ENCODE data around the gene RMRP.

The RMRP gene

GRCh38 chr9:35657546-35658136, at the start of gene RMRP:
Gene RMRP (minus strand): TSS chr9:35658019.
- peak; percentile 92 to 95 for DNase-seq

DNA sequence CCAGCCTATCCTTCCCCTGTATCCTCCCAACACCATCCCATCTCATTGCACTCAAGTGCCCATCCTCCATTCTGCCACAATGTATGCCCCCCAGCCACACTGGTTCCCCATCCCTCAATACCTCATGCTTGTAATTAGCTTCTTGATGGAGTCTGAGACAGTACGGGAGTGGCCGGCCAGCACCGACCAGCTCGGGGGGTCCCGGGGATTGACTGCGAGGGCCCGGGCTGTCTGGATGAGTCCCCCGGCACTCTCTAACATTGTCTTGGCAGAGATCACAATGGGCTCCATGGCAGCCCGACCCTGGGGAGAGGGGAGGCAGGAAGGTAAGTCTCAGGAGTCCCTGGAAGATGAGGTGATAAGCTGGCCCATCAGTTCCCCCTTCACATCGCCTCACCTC, 49.1 kb upstream of the RMRP start:
- DNase-seq: no peak

- no peak for DNase-seq
These were observed 48.1 kb upstream of the RMRP start for GRCh38 chr9:35705836-35706430.

DNA sequence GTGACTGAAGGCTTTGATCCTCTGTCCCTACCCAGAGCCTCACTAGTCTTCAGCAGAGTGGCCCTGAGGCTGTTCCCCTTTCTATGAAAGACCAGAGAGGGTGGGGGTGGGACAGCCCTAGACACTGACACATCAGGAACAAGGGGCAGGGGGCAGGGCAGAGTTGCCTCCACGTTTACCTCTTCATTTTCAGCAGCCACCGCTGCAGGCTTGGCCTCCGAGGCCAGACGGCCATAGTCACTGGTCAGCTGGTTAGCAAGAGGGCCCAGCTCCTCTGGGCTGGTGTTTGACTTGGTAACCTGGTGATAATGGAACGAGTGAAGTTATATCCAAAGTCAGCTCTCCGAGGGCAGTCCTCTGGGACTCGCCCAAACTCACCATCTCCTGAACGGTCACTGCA, 47.6 kb upstream of the RMRP start:
- no peak for DNase-seq

- DNase-seq: no peak
These were observed 46.3 kb upstream of the RMRP start for GRCh38 chr9:35703906-35704672.

DNA sequence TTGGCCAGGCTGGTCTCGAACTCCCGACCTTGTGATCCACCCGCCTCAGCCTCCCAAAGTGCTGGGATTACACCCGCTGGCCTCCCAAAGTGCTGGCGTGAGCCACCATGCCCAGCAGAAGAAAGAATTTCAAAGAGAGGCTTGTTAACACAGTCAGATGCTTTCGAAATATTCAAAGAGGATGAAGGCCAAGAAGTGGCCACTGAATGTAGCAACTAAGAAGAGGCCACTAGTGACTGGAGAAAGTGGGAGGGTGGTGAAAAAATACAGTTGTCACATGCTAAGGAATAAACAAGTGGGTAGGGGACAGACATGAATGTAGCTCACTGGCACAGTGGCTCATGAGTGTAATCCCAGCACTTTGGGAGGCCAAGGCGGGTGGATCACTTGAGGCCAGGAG, 44.9 kb upstream of the RMRP start:
- no peak for DNase-seq

- no peak for DNase-seq
These were observed 43.1 kb upstream of the RMRP start for GRCh38 chr9:35700942-35701341.

DNA sequence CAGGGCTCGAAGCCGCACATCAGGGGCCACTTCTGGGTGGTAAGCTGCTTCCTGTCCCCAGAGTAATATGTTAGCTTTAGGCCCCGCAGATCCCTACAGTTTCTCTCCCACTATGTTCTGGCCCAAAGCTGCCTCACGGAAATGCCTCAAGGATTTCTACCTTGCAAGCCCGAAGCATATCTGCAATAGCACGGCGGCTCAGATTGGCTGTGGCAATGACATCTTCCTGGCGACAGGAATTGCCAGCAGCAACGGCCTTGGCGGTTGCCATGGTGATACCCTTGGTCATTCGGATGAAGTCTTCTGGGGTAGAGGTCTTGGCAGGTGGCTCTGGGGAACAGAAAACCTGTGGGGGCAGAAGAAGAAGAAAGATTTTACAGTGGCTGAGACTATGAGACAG, 42.2 kb upstream of the RMRP start:
- no peak for DNase-seq

- DNase-seq: no peak
These were observed 40.4 kb upstream of the RMRP start for GRCh38 chr9:35698231-35698630.

- DNase-seq: no peak
These were observed 39.7 kb upstream of the RMRP start for GRCh38 chr9:35697486-35697885.

- DNase-seq: peak; percentile 46 to 54
These were observed 38.8 kb upstream of the RMRP start for GRCh38 chr9:35696520-35697215.

GRCh38 chr9:35695943-35696401, 38.2 kb upstream of the RMRP start:
- DNase-seq: no peak

DNA sequence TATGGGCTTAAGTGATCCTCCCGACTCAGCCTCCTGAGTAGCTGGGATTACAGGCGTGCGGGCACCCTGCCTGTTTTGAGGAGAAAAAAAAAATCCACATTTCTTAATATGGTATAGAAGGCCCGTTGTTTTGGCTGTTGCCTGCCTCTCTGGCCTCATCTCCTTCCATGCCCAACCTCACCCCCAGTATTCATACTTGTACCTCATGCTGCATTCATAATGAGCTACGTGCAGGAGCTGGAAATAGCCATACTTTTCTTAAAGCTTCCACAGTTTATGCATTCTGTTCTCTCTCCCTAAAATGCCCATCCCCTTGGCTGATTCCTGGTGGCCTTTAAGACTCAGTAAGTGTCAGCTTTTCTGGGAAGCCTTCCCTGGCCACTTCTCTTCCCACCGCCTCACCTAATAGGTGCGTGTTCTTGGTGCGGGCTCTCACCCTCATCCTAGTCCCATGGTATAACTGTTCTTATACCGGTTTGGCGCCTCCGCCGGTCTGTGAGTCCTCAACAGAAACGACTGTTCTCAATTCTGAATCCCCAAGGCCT, 34.0 kb upstream of the RMRP start:
- no peak for DNase-seq

- no peak for DNase-seq
These were observed 33.5 kb upstream of the RMRP start for GRCh38 chr9:35691334-35691650.

- peak; percentile 15 to 36 for DNase-seq
These were observed 33.0 kb upstream of the RMRP start for GRCh38 chr9:35690614-35691333.

DNA sequence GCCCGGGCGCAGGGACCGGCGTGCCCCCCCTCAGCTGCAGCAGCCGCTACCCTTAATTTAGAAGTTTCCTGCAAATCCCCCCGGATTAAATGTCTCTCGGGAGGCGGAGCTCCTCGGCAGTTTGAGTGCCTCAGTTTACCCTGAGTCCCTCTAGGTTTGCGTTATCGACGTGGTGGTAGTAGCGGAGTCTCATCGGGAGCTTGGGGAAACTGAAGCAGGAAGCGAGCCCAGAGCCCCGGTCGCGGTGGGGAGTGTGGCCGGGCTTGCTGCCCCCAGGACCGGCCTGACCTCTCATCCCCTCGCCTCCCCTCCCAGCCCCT, 32.4 kb upstream of the RMRP start:
- DNase-seq: no peak

- DNase-seq: no peak
These were observed 31.9 kb upstream of the RMRP start, which contains the start of gene TPM2 for GRCh38 chr9:35689542-35690293. Gene TPM2 (minus strand): TSS chr9:35689925. CDS start chr9:35689817, 108 bp downstream.

GRCh38 chr9:35688558-35689541, 31.0 kb upstream of the RMRP start:
- DNase-seq: no peak

DNA sequence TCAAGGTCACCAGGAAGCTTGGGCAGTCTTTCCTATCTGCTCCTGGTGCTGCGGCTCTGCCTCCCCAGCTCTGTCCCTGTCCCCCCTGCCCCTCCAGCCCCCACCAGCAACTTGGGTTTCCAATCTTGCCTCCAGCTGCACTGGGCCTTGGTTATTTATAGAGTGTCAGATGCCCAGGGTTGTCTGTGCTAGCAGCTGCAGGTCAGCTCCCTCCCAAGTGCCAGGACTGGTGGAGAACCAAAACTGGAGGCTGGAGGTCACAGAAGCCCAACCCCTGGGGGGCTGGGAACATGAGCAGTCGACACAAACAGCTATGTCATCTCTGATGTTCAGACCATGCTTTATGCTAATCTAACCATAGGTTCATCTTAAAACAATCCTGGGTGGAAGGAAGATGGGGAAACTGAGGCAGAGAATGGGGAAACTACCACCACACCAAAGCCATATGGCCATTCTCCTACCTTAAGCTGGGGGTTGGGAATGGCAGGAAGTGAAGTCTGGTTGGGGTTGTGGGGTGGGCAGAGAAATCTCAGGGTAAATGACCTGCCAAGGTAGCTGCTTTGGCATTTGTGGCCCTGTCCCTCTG, 30.2 kb upstream of the RMRP start:
- no peak for DNase-seq

- DNase-seq: no peak
These were observed 29.5 kb upstream of the RMRP start for GRCh38 chr9:35687306-35687705.

Measured in activated CD4-positive, alpha-beta T cell treated with anti-CD3 and anti-CD28 coated beads for 4 hours (primary cell).